Osteoblast (primary cell): ENCODE measurements around the gene FCGBP. TPM values are rescaled to one million over a fixed set of nuclear protein-coding genes. Genes with fewer than 3 reads are reported as not detected.

Experiments
- DNase-seq: peaks from one replicate; pipeline ENCODE4 v3.0.0; 2011; ENCODE audit warnings: low spot score, mixed read lengths; ENCODE audit not compliant: insufficient read length; ENCODE audit errors: missing footprints
- H2AFZ ChIP-seq: 2 replicates; pipeline ENCODE4 v1.6.0; 2011; ENCODE audit warnings: mild to moderate bottlenecking, low read length
- H3K27ac ChIP-seq: 2 replicates; pipeline ENCODE4 v1.5.1; 2011; ENCODE audit warnings: mild to moderate bottlenecking, low read depth, low read length, moderate library complexity
- H3K27me3 ChIP-seq: 2 replicates; pipeline ENCODE4 v1.6.0; 2012; ENCODE audit warnings: mild to moderate bottlenecking, control low read depth, inconsistent platforms, low read length, moderate library complexity; ENCODE audit not compliant: insufficient read depth
- H3K36me3 ChIP-seq: 2 replicates; pipeline ENCODE4 v1.5.1; 2011; ENCODE audit warnings: mild to moderate bottlenecking, low read length, control low read depth, moderate library complexity; ENCODE audit not compliant: insufficient read depth
- H3K4me1 ChIP-seq: 2 replicates; pipeline ENCODE4 v1.5.1; 2011; ENCODE audit warnings: mild to moderate bottlenecking, low read length, control low read depth, moderate library complexity; ENCODE audit not compliant: insufficient read depth
- H3K4me2 ChIP-seq: 2 replicates; pipeline ENCODE4 v1.6.0; 2011; ENCODE audit warnings: mild to moderate bottlenecking, low read length; ENCODE audit not compliant: insufficient read depth
- H3K4me3 ChIP-seq: fragments of 200-600 bp; sonication (generic); 3 replicates; pipeline ENCODE4 v1.5.1; 2012; ENCODE audit warnings: mild to moderate bottlenecking, low read length, inconsistent platforms; ENCODE audit not compliant: insufficient read depth
- H3K79me2 ChIP-seq: 2 replicates; pipeline ENCODE4 v1.6.0; 2012; ENCODE audit warnings: mild to moderate bottlenecking, low read length, control low read depth, inconsistent platforms; ENCODE audit not compliant: insufficient read depth
- H3K9me3 ChIP-seq: 2 replicates; pipeline ENCODE4 v1.5.1; 2011; ENCODE audit warnings: low read depth, low read length, control low read depth
- H4K20me1 ChIP-seq: 2 replicates; pipeline ENCODE4 v1.6.0; 2012; ENCODE audit warnings: mild to moderate bottlenecking, low read length, control low read depth; ENCODE audit not compliant: insufficient read depth
- total RNA-seq: library from RNA; depleted of rRNA; stranded (reverse); fragments of >200 nt; gene quantifications from 2 replicates; pipeline ENCODE4 v1.2.3, GENCODE V29; 2012
- TF ChIP-seq, protein P1 (sequence below): IDR thresholded peaks from 2 replicates; pipeline ENCODE4 v1.5.1; 2011; ENCODE audit warnings: mild to moderate bottlenecking, low read depth, low read length, moderate library complexity; ENCODE audit errors: extremely low read depth

Gene FCGBP
- total RNA-seq, 1 donor: under 0.01 TPM

DNA sequence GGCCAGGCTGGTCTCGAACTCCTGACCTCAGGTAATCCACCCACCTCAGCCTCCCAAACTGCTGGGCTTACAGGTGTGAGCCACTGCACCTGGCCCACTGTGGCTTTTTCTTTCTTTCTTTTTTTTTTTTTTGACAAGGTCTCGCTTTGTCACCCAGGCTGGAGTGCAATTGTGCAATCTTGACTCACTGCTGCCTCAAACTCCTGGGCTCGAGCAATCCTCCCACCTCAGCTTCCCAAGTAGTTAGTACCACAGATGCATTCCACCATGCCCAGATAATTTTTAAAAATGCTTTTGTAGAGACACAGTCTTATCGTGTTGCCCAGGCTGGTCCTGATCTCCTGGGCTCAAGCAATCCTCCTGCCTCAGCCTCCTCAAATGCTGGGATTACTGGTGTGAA is 12.1 kb upstream of the FCGBP start:
- H3K27ac ChIP-seq: no peak overlapping the region
- no peaks in the 10 kb centered on the region for H3K27me3 ChIP-seq
- DNase-seq: no peak
- no peaks in the 10 kb centered on the region for H3K36me3 ChIP-seq
- H3K4me3 ChIP-seq: no peak overlapping the region
- H3K4me1 ChIP-seq: no peaks in the 10 kb centered on the region
- H3K4me2 ChIP-seq: no peak overlapping the region
- no peaks in the 10 kb centered on the region for H3K79me2 ChIP-seq
- no peaks in the 10 kb centered on the region for H3K9me3 ChIP-seq
- H2AFZ ChIP-seq: no peak overlapping the region
- H4K20me1 ChIP-seq: no peaks in the 10 kb centered on the region
- TF ChIP-seq, protein P1, sequence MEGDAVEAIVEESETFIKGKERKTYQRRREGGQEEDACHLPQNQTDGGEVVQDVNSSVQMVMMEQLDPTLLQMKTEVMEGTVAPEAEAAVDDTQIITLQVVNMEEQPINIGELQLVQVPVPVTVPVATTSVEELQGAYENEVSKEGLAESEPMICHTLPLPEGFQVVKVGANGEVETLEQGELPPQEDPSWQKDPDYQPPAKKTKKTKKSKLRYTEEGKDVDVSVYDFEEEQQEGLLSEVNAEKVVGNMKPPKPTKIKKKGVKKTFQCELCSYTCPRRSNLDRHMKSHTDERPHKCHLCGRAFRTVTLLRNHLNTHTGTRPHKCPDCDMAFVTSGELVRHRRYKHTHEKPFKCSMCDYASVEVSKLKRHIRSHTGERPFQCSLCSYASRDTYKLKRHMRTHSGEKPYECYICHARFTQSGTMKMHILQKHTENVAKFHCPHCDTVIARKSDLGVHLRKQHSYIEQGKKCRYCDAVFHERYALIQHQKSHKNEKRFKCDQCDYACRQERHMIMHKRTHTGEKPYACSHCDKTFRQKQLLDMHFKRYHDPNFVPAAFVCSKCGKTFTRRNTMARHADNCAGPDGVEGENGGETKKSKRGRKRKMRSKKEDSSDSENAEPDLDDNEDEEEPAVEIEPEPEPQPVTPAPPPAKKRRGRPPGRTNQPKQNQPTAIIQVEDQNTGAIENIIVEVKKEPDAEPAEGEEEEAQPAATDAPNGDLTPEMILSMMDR: no peak

DNA sequence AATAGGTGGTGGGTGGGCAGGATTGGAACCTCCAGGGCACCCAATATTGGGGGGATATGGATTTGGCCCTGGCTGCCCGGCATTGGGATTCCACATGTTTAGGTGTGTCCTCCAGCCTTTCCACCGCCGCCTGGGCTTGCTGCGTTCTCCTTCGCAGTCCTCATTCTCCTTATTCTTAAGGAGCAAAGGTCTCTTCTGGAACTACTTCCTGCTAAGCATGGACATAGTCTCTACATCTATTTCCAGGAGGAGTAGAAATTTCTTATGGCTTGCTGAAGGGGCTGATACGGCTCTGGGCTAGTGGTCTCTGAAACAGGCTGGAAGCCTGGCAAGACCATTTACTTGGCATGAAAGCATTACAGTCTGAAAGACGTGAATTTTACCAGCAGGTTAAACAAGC is 9.2 kb upstream of the FCGBP start:
- Histone ChIP-seq H3K4me1 (no peaks in the 10 kb centered on the region), H3K79me2 (no peaks in the 10 kb centered on the region), H3K4me3 (no peak overlapping the region), H4K20me1 (no peaks in the 10 kb centered on the region), H3K27me3 (no peaks in the 10 kb centered on the region), H3K36me3 (no peaks in the 10 kb centered on the region), H3K4me2 (no peak overlapping the region), H3K27ac (no peak overlapping the region), H2AFZ (no peak overlapping the region), H3K9me3 (no peaks in the 10 kb centered on the region)
- DNase-seq: no peak
- TF ChIP-seq, protein P1: no peak

DNA sequence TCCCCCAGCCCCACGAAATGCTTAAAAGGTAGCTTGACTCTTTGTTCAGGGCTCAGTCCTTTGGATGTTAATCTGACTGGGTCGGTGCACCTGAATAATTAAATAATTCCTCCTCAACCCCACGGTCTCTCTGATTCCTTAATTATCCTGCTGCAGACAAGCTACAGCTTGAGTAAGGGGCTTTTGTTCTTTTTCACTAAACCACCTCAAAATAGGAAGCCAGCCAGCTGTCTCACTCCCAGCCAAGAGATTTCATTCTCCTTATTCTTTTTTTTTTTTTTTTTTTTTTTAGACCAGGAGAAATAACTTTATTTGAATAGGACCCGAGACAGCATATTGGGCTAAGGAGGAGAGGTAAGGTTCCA is 7.9 kb upstream of the FCGBP start:
- Histone ChIP-seq H2AFZ (no peak overlapping the region), H3K4me3 (no peak overlapping the region), H3K4me2 (no peak overlapping the region), H3K4me1 (no peaks in the 10 kb centered on the region), H3K79me2 (no peaks in the 10 kb centered on the region), H4K20me1 (no peaks in the 10 kb centered on the region), H3K27ac (no peak overlapping the region), H3K9me3 (no peaks in the 10 kb centered on the region), H3K36me3 (no peaks in the 10 kb centered on the region), H3K27me3 (no peaks in the 10 kb centered on the region)
- DNase-seq: no peak
- TF ChIP-seq, protein P1: no peak

DNA sequence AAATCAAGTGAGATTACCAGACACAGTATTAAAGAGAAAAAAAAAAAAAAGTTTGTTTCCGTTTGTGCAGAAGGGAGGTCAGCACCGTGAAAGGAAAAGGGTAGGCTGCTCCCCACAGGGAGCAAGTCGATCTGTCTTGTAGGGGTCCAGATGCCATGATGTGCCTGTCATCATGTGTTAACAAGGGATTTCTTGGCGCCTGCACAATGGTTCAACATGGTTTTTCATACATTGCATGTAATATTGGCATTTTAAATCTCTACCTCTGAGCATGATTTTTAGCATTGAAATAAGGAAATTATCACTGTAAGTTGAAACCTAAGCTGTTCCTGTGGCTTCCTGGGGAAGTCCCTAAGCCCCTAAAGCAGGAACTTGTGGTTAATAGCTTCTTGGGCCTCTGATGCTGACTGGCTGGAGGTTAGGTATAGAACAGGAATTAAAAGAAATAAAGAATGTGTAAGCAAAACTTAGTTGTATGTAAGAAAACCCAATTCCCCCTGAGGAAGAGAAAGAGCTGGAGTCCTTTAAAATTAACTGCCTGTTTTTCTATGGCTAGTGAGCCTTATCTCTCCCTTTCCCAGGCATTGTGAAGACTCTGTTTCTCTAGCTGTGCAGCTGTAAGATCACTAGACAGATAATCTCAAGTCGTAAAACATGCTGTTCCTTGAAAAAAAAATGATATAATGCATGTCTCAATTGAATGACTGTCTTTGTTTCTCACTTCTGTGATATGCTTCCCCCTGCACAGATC is 7.4 kb upstream of the FCGBP start:
- H3K4me2 ChIP-seq: no peak overlapping the region
- H3K4me3 ChIP-seq: no peak overlapping the region
- no peaks in the 10 kb centered on the region for H3K79me2 ChIP-seq
- H3K36me3 ChIP-seq: no peaks in the 10 kb centered on the region
- H2AFZ ChIP-seq: no peak overlapping the region
- no peaks in the 10 kb centered on the region for H4K20me1 ChIP-seq
- TF ChIP-seq, protein P1: no peak
- no peaks in the 10 kb centered on the region for H3K4me1 ChIP-seq
- no peaks in the 10 kb centered on the region for H3K9me3 ChIP-seq
- H3K27ac ChIP-seq: no peak overlapping the region
- H3K27me3 ChIP-seq: no peaks in the 10 kb centered on the region
- DNase-seq: no peak
